ENCODE results near the gene CTXN2. TPM values are rescaled to one million over a fixed set of nuclear protein-coding genes. Genes with fewer than 3 reads are reported as not detected.

Gene CTXN2
- total RNA-seq, 4 donors from 2014 or later: not detected

GRCh38 chr15:48178648-48178931 lies 12.9 kb upstream of the CTXN2 start:
- Histone ChIP-seq H3K4me3 (peak overlapping the region; percentile 76 to 91), H3K9me3 (no peaks in the 10 kb centered on the region), H3K36me3 (no peaks in the 10 kb centered on the region), H3K4me1 (peaks cover 0 to 24% (median 0%) of the 10 kb centered on the region in 3 donors), H3K27ac (peak overlapping the region in 3 of 4 donors; percentile 90 to 98 (median 96)), H3K27me3 (no peaks in the 10 kb centered on the region)
- TF ChIP-seq EP300 (IDR thresholded peaks at IDR 0.05) (no peak), POLR2A (IDR thresholded peaks at IDR 0.05) (no peak), POLR2AphosphoS5 (IDR thresholded peaks at IDR 0.05) (no peak), CTCF (IDR thresholded peaks at IDR 0.05) (no peak)
- WGBS, 2 donors (ENCODE audit: low coverage in 1 of 2): 75 to 83% methylated on average over 1 of the region's 1 CpG
- ATAC-seq: no peak

GRCh38 chr15:48182749-48183148 lies 8.7 kb upstream of the CTXN2 start:
- H3K9me3 ChIP-seq: no peaks in the 10 kb centered on the region
- H3K4me1 ChIP-seq: peaks cover 0 to 6% (median 0%) of the 10 kb centered on the region in 3 donors
- TF ChIP-seq POLR2A (IDR thresholded peaks at IDR 0.05): no peak
- TF ChIP-seq POLR2AphosphoS5 (IDR thresholded peaks at IDR 0.05): no peak
- TF ChIP-seq EP300 (IDR thresholded peaks at IDR 0.05): no peak
- no peak for TF ChIP-seq CTCF (IDR thresholded peaks at IDR 0.05)
- H3K36me3 ChIP-seq: no peaks in the 10 kb centered on the region
- 71 to 76% methylated on average over 2 of the region's 2 CpGs for WGBS, 2 donors (ENCODE audit: low coverage in 1 of 2)
- H3K27me3 ChIP-seq: no peaks in the 10 kb centered on the region
- ATAC-seq: no peak
- H3K4me3 ChIP-seq: no peak overlapping the region
- H3K27ac ChIP-seq: no peak overlapping the region

- no peak for TF ChIP-seq CTCF (IDR thresholded peaks at IDR 0.05)
- TF ChIP-seq POLR2AphosphoS5 (IDR thresholded peaks at IDR 0.05): no peak
- TF ChIP-seq EP300 (IDR thresholded peaks at IDR 0.05): no peak
- TF ChIP-seq POLR2A (IDR thresholded peaks at IDR 0.05): no peak
- Histone ChIP-seq H3K27ac (no peak overlapping the region), H3K4me1 (no peaks in the 10 kb centered on the region), H3K4me3 (no peak overlapping the region), H3K27me3 (no peaks in the 10 kb centered on the region), H3K9me3 (no peaks in the 10 kb centered on the region), H3K36me3 (no peaks in the 10 kb centered on the region)
- ATAC-seq: no peak
- 78 to 84% methylated on average over 3 of the region's 3 CpGs for WGBS, 2 donors (ENCODE audit: low coverage in 1 of 2)
Measured at GRCh38 chr15:48185529-48185928, 5.9 kb upstream of the CTXN2 start.

GRCh38 chr15:48186271-48186670 lies 5.2 kb upstream of the CTXN2 start:
- no peak for TF ChIP-seq EP300 (IDR thresholded peaks at IDR 0.05)
- TF ChIP-seq POLR2AphosphoS5 (IDR thresholded peaks at IDR 0.05): no peak
- WGBS, 2 donors (ENCODE audit: low coverage in 1 of 2): 83 to 93% methylated on average over 3 of the region's 3 CpGs
- Histone ChIP-seq H3K4me1 (no peaks in the 10 kb centered on the region), H3K27ac (no peak overlapping the region), H3K9me3 (no peaks in the 10 kb centered on the region), H3K27me3 (peaks cover under 1% of the 10 kb centered on the region), H3K4me3 (no peak overlapping the region), H3K36me3 (no peaks in the 10 kb centered on the region)
- ATAC-seq: no peak

- Histone ChIP-seq H3K4me1 (no peaks in the 10 kb centered on the region), H3K27ac (no peak overlapping the region), H3K27me3 (peaks cover 24% of the 10 kb centered on the region), H3K36me3 (no peaks in the 10 kb centered on the region), H3K4me3 (no peak overlapping the region), H3K9me3 (no peaks in the 10 kb centered on the region)
- no peak for TF ChIP-seq CTCF (IDR thresholded peaks at IDR 0.05)
- no peak for TF ChIP-seq POLR2A (IDR thresholded peaks at IDR 0.05)
- TF ChIP-seq POLR2AphosphoS5 (IDR thresholded peaks at IDR 0.05): no peak
- no peak for TF ChIP-seq EP300 (IDR thresholded peaks at IDR 0.05)
- no peak for ATAC-seq
- 0 to 2% methylated on average over 7 to 10 of the region's 15 CpGs for WGBS, 2 donors (ENCODE audit: low coverage in 1 of 2)
Measured at GRCh38 chr15:48190932-48191573, 412 bp upstream of the CTXN2 start.
